ENCODE data around the gene SLC37A2. TPM values are rescaled to one million over a fixed set of nuclear protein-coding genes. Genes with fewer than 3 reads are reported as not detected.

The SLC37A2 gene
- total RNA-seq, 1 donor from 2014 or later, result 0.52 TPM

DNA sequence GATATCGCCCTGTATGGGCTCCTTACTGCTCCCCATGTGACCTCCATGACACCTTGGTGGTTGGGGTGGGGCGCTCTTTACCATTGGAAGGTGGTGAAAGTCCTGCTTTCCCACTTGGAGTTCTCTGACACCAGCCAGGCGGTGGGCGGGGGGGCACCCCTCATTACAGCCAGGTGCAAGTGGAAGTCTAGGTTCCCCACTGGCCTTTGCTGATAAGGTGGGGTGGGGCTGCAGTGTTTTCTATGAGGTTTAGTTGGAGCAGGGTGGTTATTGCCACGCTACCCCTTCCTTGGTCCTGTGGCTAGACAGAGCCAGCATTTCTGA is 5.5 kb upstream of the SLC37A2 start:
- Mint-ChIP-seq H3K36me3 (ENCODE audit: low read depth) (peaks cover under 1% of the 10 kb centered on the region), H3K27me3 (ENCODE audit: low read depth) (peaks cover 10% of the 10 kb centered on the region), H3K27ac (no peak overlapping the region), H3K4me3 (ENCODE audit: low read depth) (no peak overlapping the region), H3K9me3 (no peaks in the 10 kb centered on the region), H3K4me1 (ENCODE audit: low read depth) (peaks cover 7% of the 10 kb centered on the region)
- DNase-seq (ENCODE audit: low spot score), result no peak
- intact Hi-C loops (cut with micrococcal nuclease), result no loop called here

DNA sequence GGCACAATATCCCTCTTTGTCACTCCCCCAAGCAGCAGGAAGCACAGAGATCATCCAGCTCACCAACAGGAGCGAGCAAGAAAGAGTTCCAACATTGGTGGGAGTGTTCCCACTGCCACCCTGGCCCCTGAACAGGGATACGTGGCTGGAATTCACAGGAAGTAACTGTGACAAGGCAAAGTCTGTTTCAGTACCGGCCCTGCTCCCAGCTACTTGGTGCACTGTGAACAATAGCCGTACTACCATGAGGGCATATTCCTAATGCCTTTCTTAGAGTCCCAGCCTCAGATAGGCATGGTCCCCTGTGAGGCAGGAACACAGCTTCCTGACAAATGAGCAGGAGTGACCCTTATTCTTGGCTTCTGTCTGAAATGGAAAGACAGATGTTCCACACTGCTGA is 1.8 kb upstream of the SLC37A2 start:
- peaks cover 39% of the 10 kb centered on the region for H3K27me3 Mint-ChIP-seq (ENCODE audit: low read depth)
- DNase-seq (ENCODE audit: low spot score), result no peak
- H3K27ac Mint-ChIP-seq, result no peak overlapping the region
- no peaks in the 10 kb centered on the region for H3K36me3 Mint-ChIP-seq (ENCODE audit: low read depth)
- intact Hi-C loops (cut with micrococcal nuclease), result loop anchor here (5.0 kb wide), 1 partner anchor 51 kb away; the partner anchor contains the start of gene TMEM218
- peaks cover 7% of the 10 kb centered on the region for H3K4me1 Mint-ChIP-seq (ENCODE audit: low read depth)
- H3K4me3 Mint-ChIP-seq (ENCODE audit: low read depth), result no peak overlapping the region
- no peaks in the 10 kb centered on the region for H3K9me3 Mint-ChIP-seq

DNA sequence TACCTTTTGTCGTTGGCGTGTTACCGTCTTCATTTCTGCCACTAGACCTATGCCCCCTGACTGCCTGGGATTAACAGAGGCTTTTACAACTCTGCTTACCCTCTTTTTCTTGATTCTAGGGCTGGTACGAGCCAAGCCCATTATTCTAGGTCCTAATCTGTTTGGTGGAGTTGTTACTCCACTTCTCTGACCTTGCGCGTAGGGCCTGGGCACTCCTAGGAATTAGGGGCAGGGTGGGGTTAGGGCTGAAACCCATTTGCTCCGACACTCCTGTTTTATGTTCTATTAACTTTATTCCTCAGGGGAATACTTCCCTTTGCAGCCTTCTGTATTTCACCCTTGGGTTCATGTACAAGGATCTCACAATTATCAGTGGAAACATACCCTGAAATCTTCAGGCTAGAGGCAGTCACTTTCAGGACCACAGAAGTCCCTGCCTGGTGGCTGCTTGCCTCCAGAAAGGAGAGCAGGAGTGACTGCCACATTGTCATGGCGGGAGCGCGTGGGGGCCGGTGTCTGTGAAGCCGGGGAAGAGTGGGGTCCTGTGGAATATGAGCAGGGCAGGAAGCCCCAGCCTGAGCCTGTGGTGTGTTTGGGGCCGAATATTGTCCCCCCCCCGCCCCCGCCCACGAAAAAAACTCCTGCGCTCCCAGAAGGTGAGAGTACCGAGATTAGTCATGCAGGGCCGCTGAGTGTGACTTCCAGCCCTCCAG is 731 bp upstream of the SLC37A2 start:
- intact Hi-C loops (cut with micrococcal nuclease), result loop anchor here (5.0 kb wide), 1 partner anchor 50 kb away; the partner anchor contains the start of gene TMEM218
- H3K4me1 Mint-ChIP-seq (ENCODE audit: low read depth), result peaks cover 7% of the 10 kb centered on the region
- peak overlapping the region; percentile 78 for H3K4me3 Mint-ChIP-seq (ENCODE audit: low read depth)
- H3K36me3 Mint-ChIP-seq (ENCODE audit: low read depth), result no peaks in the 10 kb centered on the region
- H3K27me3 Mint-ChIP-seq (ENCODE audit: low read depth), result peaks cover 40% of the 10 kb centered on the region
- H3K27ac Mint-ChIP-seq, result peak overlapping the region; percentile 45
- DNase-seq (ENCODE audit: low spot score), result no peak
- H3K9me3 Mint-ChIP-seq, result no peaks in the 10 kb centered on the region

DNA sequence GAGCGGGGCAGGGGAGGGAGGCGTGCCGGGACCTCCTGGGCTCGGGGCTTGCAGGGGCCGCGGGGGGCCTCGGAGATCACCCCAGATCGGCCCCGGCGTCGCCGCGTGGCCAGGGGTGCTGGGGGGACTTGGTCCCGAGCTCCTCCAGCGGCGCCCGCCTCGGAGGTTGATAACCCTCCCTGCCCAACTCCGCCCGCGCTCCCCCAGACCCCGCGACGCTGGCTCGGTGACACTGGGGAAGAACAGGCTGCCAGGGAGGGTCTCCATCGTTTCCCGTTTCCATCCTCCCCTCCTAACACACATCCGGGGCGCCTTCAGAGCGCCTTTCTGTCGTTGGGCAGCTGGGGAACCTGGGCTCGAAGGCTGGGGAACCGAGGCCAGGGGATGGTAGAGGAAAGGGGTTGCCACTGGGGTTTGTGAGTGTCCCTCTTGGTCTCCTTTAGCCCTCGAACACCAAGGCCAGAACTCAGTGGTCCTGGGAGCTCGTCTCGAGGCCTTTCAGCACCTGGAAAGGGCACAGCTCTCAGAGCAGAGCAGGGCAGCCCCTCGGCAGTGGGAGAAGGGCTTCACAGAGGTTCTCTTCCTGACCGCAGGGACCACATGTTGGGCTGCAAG is 431 bp downstream of the SLC37A2 start:
- Mint-ChIP-seq H3K36me3 (ENCODE audit: low read depth) (no peaks in the 10 kb centered on the region), H3K4me3 (ENCODE audit: low read depth) (peak overlapping the region; percentile 30), H3K27ac (no peak overlapping the region), H3K4me1 (ENCODE audit: low read depth) (peaks cover 7% of the 10 kb centered on the region), H3K27me3 (ENCODE audit: low read depth) (peaks cover 43% of the 10 kb centered on the region), H3K9me3 (no peaks in the 10 kb centered on the region)
- no peak for DNase-seq (ENCODE audit: low spot score)
- intact Hi-C loops (cut with micrococcal nuclease), result loop anchor here (5.0 kb wide), 1 partner anchor 49 kb away; the partner anchor contains the start of gene TMEM218

DNA sequence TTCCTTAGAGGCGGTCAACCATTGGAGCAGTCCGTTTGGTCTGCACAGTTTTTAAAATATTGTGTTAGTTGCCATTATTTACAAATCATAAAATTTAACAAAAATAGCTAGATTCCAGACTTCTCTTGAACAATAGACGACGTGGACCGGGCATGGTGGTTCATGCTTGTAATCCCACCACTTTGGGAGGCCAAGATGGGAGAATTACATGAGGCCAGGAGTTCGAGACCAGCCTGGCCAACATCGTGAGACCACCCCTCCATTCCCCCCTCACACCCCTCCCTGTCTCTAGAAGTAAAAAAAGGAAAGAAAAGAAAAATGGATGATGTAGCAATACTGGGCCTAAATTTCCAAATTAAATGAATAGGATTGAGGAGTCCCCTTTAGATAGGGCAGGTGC is 965 bp downstream of the SLC37A2 start:
- Mint-ChIP-seq H3K36me3 (ENCODE audit: low read depth) (no peaks in the 10 kb centered on the region), H3K9me3 (no peaks in the 10 kb centered on the region), H3K27me3 (ENCODE audit: low read depth) (peaks cover 43% of the 10 kb centered on the region), H3K4me1 (ENCODE audit: low read depth) (peaks cover 7% of the 10 kb centered on the region), H3K27ac (no peak overlapping the region), H3K4me3 (ENCODE audit: low read depth) (peak overlapping the region; percentile 21)
- no peak for DNase-seq (ENCODE audit: low spot score)
- intact Hi-C loops (cut with micrococcal nuclease), result loop anchor here (5.0 kb wide), 1 partner anchor 48 kb away; the partner anchor contains the start of gene TMEM218

DNA sequence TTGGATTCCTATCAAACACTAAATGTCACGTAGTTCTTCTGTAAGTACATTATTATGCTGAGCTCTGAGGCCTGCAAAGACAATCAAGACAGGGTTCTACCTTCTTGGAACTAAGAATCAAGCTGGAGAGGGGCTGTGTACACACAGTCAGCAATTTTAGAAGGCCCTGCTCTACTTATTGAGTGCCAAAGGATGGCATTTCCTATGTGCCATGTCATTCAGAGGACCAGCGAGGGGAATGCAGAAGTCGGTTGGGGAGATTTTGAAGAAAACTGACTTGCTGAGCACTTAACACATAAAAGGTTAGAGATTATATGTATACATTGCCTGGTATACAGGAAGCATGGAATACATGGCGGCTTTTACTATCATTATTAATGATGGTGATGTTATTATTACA is 5.3 kb downstream of the SLC37A2 start:
- DNase-seq (ENCODE audit: low spot score), result no peak
- intact Hi-C loops (cut with micrococcal nuclease), result no loop called here
- no peaks in the 10 kb centered on the region for H3K9me3 Mint-ChIP-seq

DNA sequence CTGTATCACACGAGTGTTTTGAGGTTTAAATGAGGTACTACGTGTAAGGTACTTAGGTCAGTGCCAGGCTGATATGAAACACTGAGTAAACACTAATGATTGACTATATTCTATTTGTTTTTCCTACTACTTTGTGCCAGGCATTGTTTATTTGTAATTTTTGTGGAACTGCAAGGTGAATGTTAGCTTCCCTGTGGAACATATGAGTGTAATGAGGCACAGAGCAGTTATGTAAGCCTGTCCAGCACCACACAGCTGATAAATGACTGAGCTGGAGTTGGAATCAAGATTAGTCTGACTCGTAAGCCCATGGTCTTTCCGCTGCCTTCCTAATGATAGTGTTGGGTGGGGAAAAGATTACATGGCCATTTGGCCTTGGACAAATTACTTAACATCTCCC is 5.9 kb downstream of the SLC37A2 start:
- Mint-ChIP-seq H3K27ac (no peak overlapping the region), H3K4me3 (ENCODE audit: low read depth) (no peak overlapping the region), H3K27me3 (ENCODE audit: low read depth) (peaks cover 24% of the 10 kb centered on the region), H3K36me3 (ENCODE audit: low read depth) (no peaks in the 10 kb centered on the region), H3K9me3 (no peaks in the 10 kb centered on the region), H3K4me1 (ENCODE audit: low read depth) (peaks cover 22% of the 10 kb centered on the region)
- DNase-seq (ENCODE audit: low spot score), result no peak
- intact Hi-C loops (cut with micrococcal nuclease), result no loop called here

More for the DNA sequence above, 5.3 kb downstream of the SLC37A2 start:
- H3K27ac Mint-ChIP-seq, result no peak overlapping the region
- peaks cover 22% of the 10 kb centered on the region for H3K4me1 Mint-ChIP-seq (ENCODE audit: low read depth)
- H3K36me3 Mint-ChIP-seq (ENCODE audit: low read depth), result no peaks in the 10 kb centered on the region
- no peak overlapping the region for H3K4me3 Mint-ChIP-seq (ENCODE audit: low read depth)
- peaks cover 29% of the 10 kb centered on the region for H3K27me3 Mint-ChIP-seq (ENCODE audit: low read depth)

DNA sequence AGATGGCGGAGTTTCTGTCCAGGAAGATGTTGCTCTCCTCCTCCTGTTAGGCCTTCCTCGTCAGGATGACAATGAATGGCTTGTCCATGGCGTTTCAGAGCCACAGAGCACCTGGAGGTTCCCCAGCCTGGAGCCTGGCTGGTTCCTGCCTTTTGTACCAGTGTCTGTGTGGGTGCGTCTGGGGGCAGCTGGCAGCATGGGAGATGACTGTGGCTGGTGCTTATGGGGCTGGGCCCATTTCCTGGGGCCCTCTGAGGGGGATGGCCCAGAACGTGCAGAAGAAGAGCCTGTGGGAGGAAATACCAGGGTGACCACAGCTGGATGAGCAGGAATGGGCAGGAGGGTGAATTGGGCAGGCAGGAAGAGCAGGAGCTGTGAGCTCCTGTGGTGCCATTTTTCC is 6.7 kb downstream of the SLC37A2 start:
- H3K27ac Mint-ChIP-seq, result no peak overlapping the region
- no peak overlapping the region for H3K4me3 Mint-ChIP-seq (ENCODE audit: low read depth)
- peaks cover 16% of the 10 kb centered on the region for H3K27me3 Mint-ChIP-seq (ENCODE audit: low read depth)
- H3K36me3 Mint-ChIP-seq (ENCODE audit: low read depth), result no peaks in the 10 kb centered on the region
- peaks cover 22% of the 10 kb centered on the region for H3K4me1 Mint-ChIP-seq (ENCODE audit: low read depth)
- intact Hi-C loops (cut with micrococcal nuclease), result no loop called here
- H3K9me3 Mint-ChIP-seq, result no peaks in the 10 kb centered on the region
- no peak for DNase-seq (ENCODE audit: low spot score)

DNA sequence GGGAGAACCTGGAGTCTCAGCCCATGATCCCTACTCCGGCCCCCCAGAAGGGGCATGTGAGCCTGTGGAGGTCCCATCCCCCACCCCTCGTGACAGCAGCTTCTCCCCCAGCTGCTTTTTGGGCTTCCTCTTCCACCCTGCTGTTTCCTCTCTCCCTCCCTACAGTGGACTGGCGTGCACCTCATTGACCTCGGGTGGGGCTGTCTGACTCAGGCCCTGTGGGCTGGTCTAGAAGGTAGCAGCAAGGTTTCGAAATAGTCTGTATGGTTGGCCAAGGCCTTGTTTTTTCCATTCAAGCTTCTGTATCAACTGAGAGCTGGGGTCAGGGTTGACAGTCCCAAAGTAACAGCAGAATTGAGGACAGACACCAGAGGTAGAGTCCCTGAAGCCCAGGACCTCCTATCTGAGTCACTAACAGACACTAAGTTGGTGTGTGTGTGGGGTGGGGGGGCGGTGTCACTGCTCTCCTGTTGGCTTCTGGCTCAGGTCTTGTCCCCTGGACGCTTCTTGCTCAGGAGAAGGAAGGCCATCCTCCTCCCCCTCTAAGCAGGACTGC is 7.7 kb downstream of the SLC37A2 start:
- Mint-ChIP-seq H3K9me3 (no peaks in the 10 kb centered on the region), H3K27me3 (ENCODE audit: low read depth) (peaks cover 8% of the 10 kb centered on the region), H3K4me1 (ENCODE audit: low read depth) (peaks cover 22% of the 10 kb centered on the region), H3K4me3 (ENCODE audit: low read depth) (no peak overlapping the region), H3K36me3 (ENCODE audit: low read depth) (no peaks in the 10 kb centered on the region), H3K27ac (peak overlapping the region; percentile 38)
- DNase-seq (ENCODE audit: low spot score), result no peak
- intact Hi-C loops (cut with micrococcal nuclease), result no loop called here

DNA sequence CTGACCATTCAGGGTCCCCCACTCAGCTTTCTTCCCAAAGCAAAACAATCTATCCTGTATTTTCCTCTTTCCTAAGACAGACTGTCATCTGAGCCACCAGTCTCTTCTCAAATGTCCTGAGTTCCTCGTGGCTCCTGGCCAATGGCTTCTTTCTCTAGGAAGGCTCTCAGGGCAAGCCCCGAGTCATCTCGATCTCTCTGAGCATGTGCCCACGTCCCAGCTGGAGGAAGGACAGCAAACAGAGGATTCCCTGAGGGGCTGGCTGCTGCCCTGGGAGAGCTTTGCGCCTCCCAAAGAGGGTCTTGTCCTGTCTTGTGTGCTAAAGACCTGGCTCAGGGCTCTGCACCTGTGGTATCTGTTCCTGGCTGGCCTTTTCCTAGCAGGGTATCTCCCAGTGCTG is 8.3 kb downstream of the SLC37A2 start:
- Mint-ChIP-seq H3K36me3 (ENCODE audit: low read depth) (no peaks in the 10 kb centered on the region), H3K9me3 (no peaks in the 10 kb centered on the region), H3K27me3 (ENCODE audit: low read depth) (peaks cover 3% of the 10 kb centered on the region), H3K4me3 (ENCODE audit: low read depth) (no peak overlapping the region), H3K4me1 (ENCODE audit: low read depth) (peaks cover 22% of the 10 kb centered on the region), H3K27ac (peak overlapping the region; percentile 38)
- no peak for DNase-seq (ENCODE audit: low spot score)
- intact Hi-C loops (cut with micrococcal nuclease), result no loop called here

DNA sequence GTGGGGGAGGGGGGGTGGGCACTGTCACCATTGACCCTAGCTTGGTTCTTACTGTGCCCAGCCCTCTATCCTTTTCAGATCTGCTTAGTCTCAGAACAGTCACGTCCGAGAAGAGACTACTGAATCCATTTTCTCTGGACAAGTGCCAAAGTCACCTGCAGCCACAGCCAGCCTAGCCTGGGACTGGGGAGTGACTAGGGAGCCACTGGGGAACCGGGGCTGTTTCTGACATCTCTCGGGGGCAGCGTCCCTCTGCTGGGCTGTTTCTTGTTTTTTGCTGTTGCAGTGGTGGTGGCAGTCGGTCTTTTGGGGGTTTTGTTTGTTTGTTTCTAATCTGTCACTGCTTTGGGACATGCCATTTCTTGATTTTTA is 8.7 kb downstream of the SLC37A2 start:
- intact Hi-C loops (cut with micrococcal nuclease), result no loop called here
- no peak overlapping the region for H3K4me3 Mint-ChIP-seq (ENCODE audit: low read depth)
- peaks cover 2% of the 10 kb centered on the region for H3K27me3 Mint-ChIP-seq (ENCODE audit: low read depth)
- H3K27ac Mint-ChIP-seq, result no peak overlapping the region
- DNase-seq (ENCODE audit: low spot score), result no peak
- H3K9me3 Mint-ChIP-seq, result no peaks in the 10 kb centered on the region
- H3K36me3 Mint-ChIP-seq (ENCODE audit: low read depth), result no peaks in the 10 kb centered on the region
- peaks cover 22% of the 10 kb centered on the region for H3K4me1 Mint-ChIP-seq (ENCODE audit: low read depth)

DNA sequence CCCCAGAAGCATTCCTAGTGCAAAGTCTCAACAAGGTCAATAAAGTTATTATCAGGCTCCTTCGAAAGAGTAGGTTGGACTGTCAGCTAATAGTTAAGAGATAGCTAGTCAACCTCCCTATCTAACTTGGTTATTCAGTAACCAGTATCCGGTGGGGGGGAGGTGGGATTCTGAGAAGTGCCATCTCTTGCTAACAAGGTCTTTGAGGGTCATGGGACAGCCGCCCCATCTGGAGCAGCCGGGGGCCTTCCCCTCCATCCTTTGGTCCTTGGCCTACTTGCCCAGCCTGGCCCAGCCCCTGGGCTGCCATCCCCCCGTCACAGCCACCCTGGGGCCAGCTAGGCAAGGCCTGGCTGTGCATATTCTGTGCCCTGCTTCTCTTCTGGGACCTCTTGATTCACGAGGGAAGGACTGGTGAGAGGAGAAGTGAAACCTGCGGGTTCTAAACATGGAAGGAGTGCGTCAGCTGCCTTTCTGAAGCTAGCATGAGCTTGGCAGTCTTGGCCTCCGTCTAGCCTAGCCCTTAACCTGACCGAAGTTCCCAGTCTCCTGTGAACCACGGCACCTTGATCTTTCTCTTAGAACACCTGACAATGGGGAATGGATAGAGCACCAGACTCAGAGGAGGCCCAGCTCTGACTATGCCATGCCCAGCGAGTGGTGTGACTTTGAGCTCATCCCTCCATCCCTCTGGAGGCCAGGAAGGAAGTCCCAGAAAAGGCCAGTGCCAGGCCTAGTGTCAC is 9.3 kb downstream of the SLC37A2 start:
- Mint-ChIP-seq H3K27ac (no peak overlapping the region), H3K27me3 (ENCODE audit: low read depth) (peaks cover 2% of the 10 kb centered on the region), H3K9me3 (no peaks in the 10 kb centered on the region), H3K4me1 (ENCODE audit: low read depth) (peaks cover 22% of the 10 kb centered on the region), H3K36me3 (ENCODE audit: low read depth) (no peaks in the 10 kb centered on the region), H3K4me3 (ENCODE audit: low read depth) (no peak overlapping the region)
- intact Hi-C loops (cut with micrococcal nuclease), result no loop called here
- DNase-seq (ENCODE audit: low spot score), result no peak

All from activated T-helper 2 cell treated with anti-CD3 and anti-CD28 coated beads, Interferon-gamma antibody, Interleukin-2, Interleukin-4, amounts not matched to agents 10 μg/mL and 5 μg/mL and 100 μg/mL, durations not matched to agents 14 hours and 24 hours and 36 hours (primary cell).